Posterior cingulate gyrus (tissue), 11 donors: ENCODE results near the gene SRRM4.

ENCODE experiments used
- DNase-seq, 10 donors: peaks; one replicate each; pipeline versions ENCODE4 v3.0.0 to v3.0.0-alpha.2; 2020 to 2021; ENCODE audit warnings: mixed read lengths in 3 of 10
- intact Hi-C: fragments of 100-400 bp; cut with DNase I; formaldehyde crosslinking; loops from one replicate; pipeline ENCODE4 v1.15.1; 2023

SRRM4 gene

DNA sequence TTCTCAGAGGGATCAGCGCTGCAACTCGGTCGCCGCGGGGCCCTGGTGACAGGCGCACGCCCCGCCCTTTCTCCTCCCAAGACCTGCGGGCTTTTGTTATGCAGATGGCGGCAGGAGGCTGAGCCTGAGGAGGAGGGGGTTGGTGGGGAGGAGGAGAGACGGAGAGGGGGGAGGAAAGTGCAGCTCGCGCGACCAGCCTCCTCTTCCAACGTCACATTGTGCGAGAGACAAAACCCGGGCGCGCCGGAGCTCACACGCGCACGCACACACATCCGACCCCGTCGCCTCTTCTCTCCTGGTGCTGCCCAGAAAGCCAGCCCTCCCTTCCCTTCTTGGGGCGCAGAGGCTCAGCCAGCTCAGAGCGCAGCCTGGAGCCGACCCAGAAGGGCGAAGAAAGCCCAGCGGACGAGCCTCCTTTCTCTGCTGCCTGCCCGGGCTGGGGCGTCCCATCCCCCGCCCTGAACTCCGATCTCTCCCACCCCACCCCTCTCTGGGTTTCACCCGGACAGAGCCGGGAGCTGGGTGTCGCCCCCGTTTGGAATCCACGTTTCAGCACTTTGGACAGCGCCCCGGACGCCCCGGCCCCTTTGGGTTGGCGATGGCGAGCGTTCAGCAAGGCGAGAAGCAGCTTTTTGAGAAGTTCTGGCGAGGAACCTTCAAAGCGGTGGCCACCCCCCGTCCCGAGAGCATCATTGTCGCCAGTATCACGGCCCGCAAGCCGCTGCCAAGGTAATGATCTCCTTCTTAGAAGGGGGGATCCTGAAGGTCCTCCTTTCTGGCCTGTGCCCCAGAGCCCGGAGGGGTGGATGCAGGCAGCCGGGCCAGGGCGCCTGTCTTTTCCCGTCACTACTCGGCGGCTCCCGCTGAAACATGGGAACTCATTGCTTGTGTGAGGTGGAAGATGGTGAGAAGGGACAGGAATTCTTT, at the start of gene SRRM4:
SRRM4 (plus strand) TSS at position 257 of the 927 bp plus-strand sequence; CDS start at position 599, 342 bp downstream.
- intact Hi-C loops: no loop called here
- peak; percentile 24 to 96 (median 78) for DNase-seq

- intact Hi-C loops: no loop called here
- DNase-seq: no peak
Measured at GRCh38 chr12:118946256-118946655, 35.1 kb upstream of the SRRM4 start.

GRCh38 chr12:118958520-118958919, 22.8 kb upstream of the SRRM4 start:
- intact Hi-C loops: no loop called here
- no peak for DNase-seq

GRCh38 chr12:118959348-118959747, 22.0 kb upstream of the SRRM4 start:
- no peak for DNase-seq
- intact Hi-C loops: no loop called here

DNA sequence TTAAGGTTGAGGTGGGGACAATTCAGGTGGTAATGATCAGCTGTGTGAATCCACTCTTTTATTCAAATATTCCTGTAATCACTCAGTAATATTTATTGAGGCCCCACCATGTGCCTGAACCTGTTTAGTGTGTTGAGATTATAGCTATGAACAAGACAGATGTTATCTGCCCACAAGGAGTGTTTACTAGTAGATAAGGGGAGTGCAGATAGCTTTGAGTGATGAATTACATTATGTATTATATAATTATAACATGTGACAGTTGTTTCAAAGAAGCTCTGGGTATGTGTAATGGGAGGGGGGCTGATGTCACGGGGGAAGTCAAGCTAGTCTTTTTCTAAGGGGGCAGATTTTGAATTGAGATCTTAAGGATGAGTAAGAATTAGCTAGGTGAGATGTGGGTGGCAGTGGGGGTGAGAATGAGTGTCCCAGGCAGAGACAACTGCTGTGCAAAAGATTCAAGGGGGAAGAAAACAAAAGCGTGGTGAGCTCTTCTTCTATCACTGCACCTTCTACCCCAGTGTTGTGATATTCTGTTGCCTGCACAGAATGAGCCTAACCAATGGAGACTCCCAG, 21.3 kb upstream of the SRRM4 start:
- DNase-seq: peak in 2 of 10 donors; percentile 12 to 54
- intact Hi-C loops: no loop called here

DNA sequence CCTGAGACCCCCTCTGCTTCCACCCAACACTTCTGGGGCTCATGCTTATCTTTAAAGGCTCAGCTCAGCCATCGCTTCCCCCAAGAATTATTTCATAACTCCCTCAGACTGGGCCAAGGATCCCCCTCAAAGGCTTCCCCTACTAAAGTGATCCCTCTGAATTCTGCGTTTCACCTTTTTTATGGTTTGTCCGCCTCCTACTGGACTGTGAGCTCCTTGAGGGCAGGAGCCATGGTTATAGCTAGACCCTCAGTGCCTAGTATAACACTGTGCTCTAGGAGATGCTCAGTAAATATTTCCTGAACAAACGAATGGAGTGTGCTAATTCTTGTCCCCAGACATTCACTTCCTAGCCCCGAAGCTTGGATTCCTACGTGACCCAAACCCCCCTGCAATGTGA, 20.5 kb upstream of the SRRM4 start:
- intact Hi-C loops: no loop called here
- DNase-seq: no peak

GRCh38 chr12:118964988-118965387, 16.4 kb upstream of the SRRM4 start:
- DNase-seq: no peak
- intact Hi-C loops: no loop called here

- no peak for DNase-seq
- intact Hi-C loops: no loop called here
Measured at GRCh38 chr12:118970856-118971255, 10.5 kb upstream of the SRRM4 start.

- intact Hi-C loops: no loop called here
- no peak for DNase-seq
Measured at GRCh38 chr12:118972982-118973381, 8.4 kb upstream of the SRRM4 start.

- peak; percentile 40 to 93 (median 55) for DNase-seq
- intact Hi-C loops: no loop called here
Measured at GRCh38 chr12:118979763-118980406, 1.5 kb upstream of the SRRM4 start.

- intact Hi-C loops: no loop called here
Measured at GRCh38 chr12:118980407-118981014, 830 bp upstream of the SRRM4 start.

DNA sequence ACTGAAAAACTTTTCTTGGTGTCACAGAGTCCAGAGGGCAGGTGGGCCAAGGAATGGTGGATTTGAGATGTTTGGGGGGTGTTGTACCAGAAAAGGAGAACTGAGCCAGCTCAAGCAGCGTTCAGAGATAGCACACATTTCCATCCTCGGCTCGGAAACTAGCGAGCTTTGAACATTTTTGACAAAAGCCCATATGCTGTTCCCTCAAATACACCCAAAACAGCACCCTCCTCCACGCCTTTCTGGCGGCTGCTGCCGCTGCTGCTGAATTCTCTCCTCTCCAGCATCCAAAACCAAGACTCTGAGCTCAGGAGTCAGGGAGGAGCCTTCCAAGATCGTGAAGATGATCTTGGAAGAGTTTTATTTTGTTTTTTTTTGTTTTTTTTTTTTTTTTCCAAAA, 961 bp downstream of the SRRM4 start:
- peak in 6 of 10 donors; percentile 22 to 89 (median 62) for DNase-seq
- intact Hi-C loops: no loop called here

More at GRCh38 chr12:118980407-118981014, 830 bp upstream of the SRRM4 start:
- DNase-seq: peak in 9 of 10 donors; percentile 10 to 88 (median 48)

DNA sequence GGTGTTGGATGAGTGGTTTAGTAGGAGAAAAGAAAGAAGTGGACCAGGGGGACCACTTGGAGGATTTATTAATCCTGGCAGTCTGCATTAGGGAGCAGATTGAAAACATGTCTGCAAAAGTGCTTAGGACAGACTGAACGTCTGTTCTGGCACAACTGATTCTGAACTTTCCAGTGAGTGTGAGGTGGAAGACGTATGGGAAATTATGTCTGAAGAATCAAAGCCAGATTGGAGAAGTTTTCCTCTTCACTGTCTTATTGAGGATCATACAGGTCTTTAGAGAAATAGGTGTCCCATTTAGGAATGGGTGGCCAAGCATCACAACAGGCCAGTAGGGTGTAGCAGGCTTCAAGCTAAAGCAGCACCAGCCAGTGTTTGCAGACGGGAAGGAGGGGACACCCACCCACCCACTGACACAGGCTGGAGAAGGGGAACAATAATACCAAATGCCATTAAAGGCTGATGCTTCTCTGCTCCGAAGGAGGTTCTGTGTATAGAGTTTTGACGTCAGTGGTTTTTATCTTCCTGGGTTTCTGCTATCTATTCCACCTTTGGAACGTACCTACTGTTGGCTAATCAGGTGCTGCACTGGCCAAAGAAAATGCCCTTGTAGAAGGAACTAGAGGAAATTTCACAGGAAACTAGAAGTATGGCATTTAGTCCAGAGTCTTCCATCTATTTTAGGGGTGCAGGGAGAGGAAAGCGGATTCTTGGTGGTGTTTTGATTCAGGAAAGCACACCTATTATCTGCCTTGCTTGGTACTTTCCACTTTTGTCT, 1.8 kb downstream of the SRRM4 start:
- intact Hi-C loops: no loop called here

GRCh38 chr12:118984161-118984943, 3.0 kb downstream of the SRRM4 start:
- intact Hi-C loops: no loop called here
- no peak for DNase-seq

More for the DNA sequence above, 1.8 kb downstream of the SRRM4 start:
- DNase-seq: no peak

- intact Hi-C loops: no loop called here
- DNase-seq: no peak
Measured at GRCh38 chr12:118986050-118986449, 4.7 kb downstream of the SRRM4 start.

DNA sequence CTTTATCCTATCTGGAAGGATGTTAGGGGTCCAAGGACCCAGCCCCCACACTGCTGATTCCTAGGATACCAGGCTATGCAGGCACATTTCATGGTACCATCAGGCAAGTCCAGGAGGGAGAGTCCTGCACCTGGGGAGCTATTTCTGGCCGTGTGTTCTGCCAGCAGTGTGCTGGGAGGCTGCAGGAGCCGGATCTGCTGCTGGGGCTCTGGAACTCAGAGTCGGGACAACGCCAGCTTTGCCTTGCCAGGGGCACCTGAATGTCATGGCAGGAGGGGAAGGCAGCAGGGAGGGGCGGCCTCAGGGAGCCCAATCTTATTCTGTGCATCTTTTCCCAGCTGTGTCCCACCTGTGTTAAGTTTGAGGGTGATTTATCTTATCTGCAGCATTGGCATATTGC, 17.8 kb downstream of the SRRM4 start:
- intact Hi-C loops: no loop called here
- DNase-seq: peak in 5 of 10 donors; percentile 33 to 90 (median 84)

DNA sequence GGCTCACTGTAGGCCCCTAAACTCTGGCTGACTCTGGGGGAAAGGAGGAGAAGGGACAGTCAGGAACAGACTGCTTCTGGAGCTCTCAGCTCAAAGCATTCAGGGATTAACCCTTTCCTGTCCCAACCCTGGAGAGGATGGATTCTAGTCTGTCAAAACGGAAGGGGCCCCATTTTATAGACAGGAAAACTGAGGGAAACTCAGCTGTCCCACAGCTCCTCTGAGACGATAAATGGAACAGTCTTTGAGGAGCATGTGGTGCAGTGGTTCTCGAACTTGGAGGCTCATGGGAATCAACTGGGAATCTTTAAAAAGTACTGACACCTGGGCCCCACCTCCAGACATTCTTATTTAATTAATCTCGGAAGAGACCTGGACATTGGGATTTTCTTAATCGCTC, 23.7 kb downstream of the SRRM4 start:
- intact Hi-C loops: no loop called here

DNA sequence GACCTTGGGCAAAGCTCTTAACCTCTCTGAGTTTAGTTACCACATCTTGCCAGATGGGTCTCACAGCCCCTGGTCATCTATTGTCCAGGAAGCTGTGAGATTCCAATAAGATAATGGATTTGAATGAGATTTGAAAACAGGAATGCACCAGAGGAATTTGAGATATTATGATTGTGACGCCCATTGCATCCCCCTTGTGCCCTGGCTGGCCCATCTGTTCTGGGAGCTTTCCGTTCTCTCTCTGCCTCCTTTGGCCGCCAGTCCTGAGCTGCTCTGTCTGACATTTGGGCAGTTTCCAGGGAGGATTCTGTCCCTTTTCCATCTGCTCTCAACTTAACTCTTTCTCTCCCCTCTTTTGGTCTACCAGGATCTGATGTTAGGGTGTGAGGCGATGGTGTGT, 24.6 kb downstream of the SRRM4 start:
- intact Hi-C loops: no loop called here
- DNase-seq: no peak

More for the DNA sequence above, 23.7 kb downstream of the SRRM4 start:
- DNase-seq: no peak

DNA sequence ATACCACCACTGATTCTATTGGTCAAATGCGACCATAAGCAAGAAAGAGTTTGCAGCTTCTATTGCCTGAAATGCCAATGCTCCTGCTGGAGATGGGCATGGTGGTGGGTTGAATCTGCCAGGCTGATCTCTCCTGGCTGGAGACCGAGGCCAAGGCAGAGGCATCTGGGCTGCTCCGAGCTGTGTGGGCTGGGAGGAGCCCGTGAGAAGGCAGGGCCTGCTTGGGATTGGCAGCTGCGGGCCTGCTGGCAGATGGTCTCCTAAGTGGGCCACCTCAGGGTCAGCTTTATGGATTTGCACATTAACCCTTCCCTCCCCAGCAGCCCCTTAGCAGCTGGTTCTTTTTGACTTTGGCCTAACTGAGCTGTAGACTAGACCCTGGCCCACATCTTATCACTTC, 25.4 kb downstream of the SRRM4 start:
- peak in 4 of 10 donors; percentile 29 to 89 (median 76) for DNase-seq
- intact Hi-C loops: no loop called here
